Measurements from ENCODE around the gene RAI14. TPM values are rescaled to one million over a fixed set of nuclear protein-coding genes. Genes with fewer than 3 reads are reported as not detected.
"Not testable (repeated sequence)": the region's sequence is repeated elsewhere in the genome, so short reads cannot be mapped to it uniquely, and the experiment has no call there.

Gene RAI14
- total and polyA plus RNA-seq, 2 donors from 2014 or later, result 13.2 to 60.3 TPM

GRCh38 chr5:34700078-34700452 is 43.9 kb downstream of the RAI14 start:
- no peak overlapping the region for H3K4me3 ChIP-seq (ENCODE audit: low read length in 3 of 3)
- H3K9ac ChIP-seq (ENCODE audit: low read length in 3 of 3), result no peak overlapping the region
- TF ChIP-seq CTCF (IDR thresholded peaks at IDR 0.05; ENCODE audit: borderline replicate concordance, extremely low read depth, insufficient read depth), result no peak
- peaks cover 0 to 15% (median 9%) of the 10 kb centered on the region in 3 donors for H3K4me1 ChIP-seq (ENCODE audit: control insufficient read depth in 2 of 3, insufficient read depth in 2 of 3, low read depth in 1 of 3, low read length in 3 of 3)
- H3K27ac ChIP-seq (ENCODE audit: low read depth in 2 of 2, low read length in 2 of 2), result no peak overlapping the region
- intact Hi-C loops (cut with DNase I), result no loop called here
- DNase-seq (no peak), FAIRE-seq (no peak)
- H3K9me3 ChIP-seq (ENCODE audit: control insufficient read depth in 2 of 3, insufficient read depth in 1 of 3, low read length in 3 of 3), result no peaks in the 10 kb centered on the region
- H3K36me3 ChIP-seq (ENCODE audit: control insufficient read depth in 2 of 3, insufficient read depth in 3 of 3, low read length in 3 of 3), result no peaks in the 10 kb centered on the region
- no peaks in the 10 kb centered on the region for H3K27me3 ChIP-seq (ENCODE audit: control insufficient read depth, insufficient read depth, low read length)

- H3K9ac ChIP-seq (ENCODE audit: low read length in 3 of 3); H3K9me3 ChIP-seq (ENCODE audit: control insufficient read depth in 2 of 3, insufficient read depth in 1 of 3, low read length in 3 of 3); H3K4me3 ChIP-seq (ENCODE audit: low read length in 3 of 3); H3K27me3 ChIP-seq (ENCODE audit: control insufficient read depth, insufficient read depth, low read length); FAIRE-seq; H3K27ac ChIP-seq (ENCODE audit: low read depth in 2 of 2, low read length in 2 of 2); DNase-seq; H3K4me1 ChIP-seq (ENCODE audit: control insufficient read depth in 2 of 3, insufficient read depth in 2 of 3, low read depth in 1 of 3, low read length in 3 of 3); H3K36me3 ChIP-seq (ENCODE audit: control insufficient read depth in 2 of 3, insufficient read depth in 3 of 3, low read length in 3 of 3); intact Hi-C loops (cut with DNase I): not testable (repeated sequence)
These were observed 45.3 kb downstream of the RAI14 start for GRCh38 chr5:34701442-34701841.

- no peaks in the 10 kb centered on the region for H3K9me3 ChIP-seq (ENCODE audit: control insufficient read depth in 2 of 3, insufficient read depth in 1 of 3, low read length in 3 of 3)
- no peak for FAIRE-seq
- no peak overlapping the region for H3K4me3 ChIP-seq (ENCODE audit: low read length in 3 of 3)
- peaks cover 0 to 8% (median 6%) of the 10 kb centered on the region in 3 donors for H3K4me1 ChIP-seq (ENCODE audit: control insufficient read depth in 2 of 3, insufficient read depth in 2 of 3, low read depth in 1 of 3, low read length in 3 of 3)
- no peak overlapping the region for H3K9ac ChIP-seq (ENCODE audit: low read length in 3 of 3)
- no peak for TF ChIP-seq CTCF (IDR thresholded peaks at IDR 0.05; ENCODE audit: borderline replicate concordance, extremely low read depth, insufficient read depth)
- DNase-seq, result no peak
- intact Hi-C loops (cut with DNase I), result no loop called here
- no peak overlapping the region for H3K27ac ChIP-seq (ENCODE audit: low read depth in 2 of 2, low read length in 2 of 2)
- H3K36me3 ChIP-seq (ENCODE audit: control insufficient read depth in 2 of 3, insufficient read depth in 3 of 3, low read length in 3 of 3), result no peaks in the 10 kb centered on the region
- no peaks in the 10 kb centered on the region for H3K27me3 ChIP-seq (ENCODE audit: control insufficient read depth, insufficient read depth, low read length)
These were observed 47.9 kb downstream of the RAI14 start for GRCh38 chr5:34703767-34704713.

GRCh38 chr5:34706084-34706483 is 50.0 kb downstream of the RAI14 start:
- Histone ChIP-seq H3K36me3 (ENCODE audit: control insufficient read depth in 2 of 3, insufficient read depth in 3 of 3, low read length in 3 of 3) (no peaks in the 10 kb centered on the region), H3K9ac (ENCODE audit: low read length in 3 of 3) (no peak overlapping the region), H3K4me3 (ENCODE audit: low read length in 3 of 3) (no peak overlapping the region), H3K27ac (ENCODE audit: low read depth in 2 of 2, low read length in 2 of 2) (no peak overlapping the region), H3K4me1 (ENCODE audit: control insufficient read depth in 2 of 3, insufficient read depth in 2 of 3, low read depth in 1 of 3, low read length in 3 of 3) (peaks cover 5 to 12% (median 8%) of the 10 kb centered on the region in 3 donors), H3K27me3 (ENCODE audit: control insufficient read depth, insufficient read depth, low read length) (no peaks in the 10 kb centered on the region), H3K9me3 (ENCODE audit: control insufficient read depth in 2 of 3, insufficient read depth in 1 of 3, low read length in 3 of 3) (no peaks in the 10 kb centered on the region)
- DNase-seq (no peak), FAIRE-seq (no peak)
- no peak for TF ChIP-seq CTCF (IDR thresholded peaks at IDR 0.05; ENCODE audit: borderline replicate concordance, extremely low read depth, insufficient read depth)
- intact Hi-C loops (cut with DNase I), result no loop called here

All from kidney (tissue), 14 donors.